Measurements from ENCODE around the gene CLSTN1.

CLSTN1 gene

DNA sequence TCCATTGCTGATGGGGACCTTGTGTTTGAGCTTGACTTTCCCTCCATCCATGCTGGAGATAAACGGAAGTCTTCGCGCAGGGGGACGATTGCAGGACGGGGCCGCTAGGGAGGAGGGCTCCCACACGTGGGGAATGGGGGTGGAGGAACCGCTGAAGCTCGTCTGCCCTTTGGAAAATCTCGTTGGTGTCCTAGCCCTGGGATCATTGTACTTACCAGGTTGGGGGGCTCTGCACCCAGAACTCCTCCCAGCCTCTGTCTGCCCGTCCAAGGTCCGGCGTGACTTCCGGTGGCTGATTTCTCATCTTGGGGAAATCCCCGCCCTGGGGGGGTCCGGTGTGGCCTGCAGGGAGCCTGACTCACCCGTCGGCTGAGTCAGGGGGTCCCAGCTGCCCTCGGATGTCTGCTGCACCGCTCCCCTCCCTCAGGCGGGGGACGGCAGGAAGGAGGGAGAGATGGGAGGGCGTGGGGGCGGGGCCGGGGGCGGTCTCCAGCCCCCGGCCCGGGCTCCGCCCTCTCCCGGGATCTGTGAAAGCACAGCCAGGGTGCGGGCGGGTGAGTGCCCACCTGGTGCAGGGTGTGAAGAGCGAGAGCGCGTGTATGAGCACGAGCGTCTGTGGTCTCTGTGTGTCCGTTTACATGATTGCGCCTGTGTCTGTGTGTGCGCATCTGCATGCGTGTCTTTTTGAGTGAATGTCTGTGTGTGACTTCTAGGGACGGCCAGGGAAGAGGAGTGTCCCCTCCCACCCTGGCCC lies 136.5 kb downstream of the CLSTN1 start:
- H3K9ac ChIP-seq (ENCODE audit: low read depth, low read length), result no peak overlapping the region
- no peaks in the 10 kb centered on the region for H3K9me3 ChIP-seq (ENCODE audit: insufficient read depth, low read length, severe bottlenecking)
- no peak overlapping the region for H2AFZ ChIP-seq (ENCODE audit: low read depth, low read length)
- peaks cover 40% of the 10 kb centered on the region for H3K36me3 ChIP-seq (ENCODE audit: insufficient read depth, low read length)
- H3K79me2 ChIP-seq (ENCODE audit: insufficient read depth, low read length), result peaks cover 94% of the 10 kb centered on the region
- ATAC-seq (ENCODE audit: insufficient read depth, low read depth), result no peak
- H3K27me3 ChIP-seq (ENCODE audit: insufficient read depth, low read length, poor library complexity), result no peaks in the 10 kb centered on the region
- TF ChIP-seq EZH2 (IDR thresholded peaks at IDR 0.05; ENCODE audit: borderline replicate concordance, low read depth, low read length, severe bottlenecking), result no peak
- TF ChIP-seq, protein P1, sequence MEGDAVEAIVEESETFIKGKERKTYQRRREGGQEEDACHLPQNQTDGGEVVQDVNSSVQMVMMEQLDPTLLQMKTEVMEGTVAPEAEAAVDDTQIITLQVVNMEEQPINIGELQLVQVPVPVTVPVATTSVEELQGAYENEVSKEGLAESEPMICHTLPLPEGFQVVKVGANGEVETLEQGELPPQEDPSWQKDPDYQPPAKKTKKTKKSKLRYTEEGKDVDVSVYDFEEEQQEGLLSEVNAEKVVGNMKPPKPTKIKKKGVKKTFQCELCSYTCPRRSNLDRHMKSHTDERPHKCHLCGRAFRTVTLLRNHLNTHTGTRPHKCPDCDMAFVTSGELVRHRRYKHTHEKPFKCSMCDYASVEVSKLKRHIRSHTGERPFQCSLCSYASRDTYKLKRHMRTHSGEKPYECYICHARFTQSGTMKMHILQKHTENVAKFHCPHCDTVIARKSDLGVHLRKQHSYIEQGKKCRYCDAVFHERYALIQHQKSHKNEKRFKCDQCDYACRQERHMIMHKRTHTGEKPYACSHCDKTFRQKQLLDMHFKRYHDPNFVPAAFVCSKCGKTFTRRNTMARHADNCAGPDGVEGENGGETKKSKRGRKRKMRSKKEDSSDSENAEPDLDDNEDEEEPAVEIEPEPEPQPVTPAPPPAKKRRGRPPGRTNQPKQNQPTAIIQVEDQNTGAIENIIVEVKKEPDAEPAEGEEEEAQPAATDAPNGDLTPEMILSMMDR (IDR thresholded peaks at IDR 0.05; ENCODE audit: borderline replicate concordance, extremely low read depth, low read length, poor library complexity, severe bottlenecking), result no peak
- peak; percentile 27 for DNase-seq
- 0 out of 2 replicates have a peak overlapping the region, but pooled peaks have one; percentile 27 for H3K27ac ChIP-seq (ENCODE audit: low read length)
- no peak overlapping the region; a peak in 1 of 4 replicates for H3K4me3 ChIP-seq (ENCODE audit: low read depth in 1 of 2, low read length in 2 of 2)
- H3K4me1 ChIP-seq (ENCODE audit: insufficient read depth, low read length), result peaks cover 30% of the 10 kb centered on the region
- H4K20me1 ChIP-seq (ENCODE audit: insufficient read depth, low read length), result peaks cover 82% of the 10 kb centered on the region
- H3K4me2 ChIP-seq (ENCODE audit: insufficient read depth, low read length), result peak overlapping the region; percentile 81; the same call in 1 of the 2 replicates

DNA sequence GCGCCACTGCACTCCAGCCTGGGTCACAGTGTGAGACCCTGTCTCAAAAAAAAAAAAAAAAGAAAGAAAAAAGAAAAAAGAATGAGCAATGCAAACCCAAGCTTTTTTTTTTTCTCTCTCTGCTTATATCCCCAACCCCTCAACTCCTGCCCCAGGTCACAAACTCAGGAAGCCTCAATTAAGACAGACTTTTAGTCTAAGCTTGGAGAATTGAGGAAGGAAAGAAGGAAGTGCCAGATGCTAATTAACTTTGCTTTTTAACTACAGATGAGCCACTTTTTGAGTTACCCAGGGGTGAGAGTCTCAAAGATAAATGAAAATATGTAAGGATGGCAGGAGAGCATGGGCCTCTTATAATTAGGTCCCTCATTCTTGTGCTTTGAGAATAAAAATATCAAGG lies 139.0 kb downstream of the CLSTN1 start:
- TF ChIP-seq EZH2 (IDR thresholded peaks at IDR 0.05; ENCODE audit: borderline replicate concordance, low read depth, low read length, severe bottlenecking), result no peak
- TF ChIP-seq, protein P1 (IDR thresholded peaks at IDR 0.05; ENCODE audit: borderline replicate concordance, extremely low read depth, low read length, poor library complexity, severe bottlenecking), result no peak
- H3K4me1 ChIP-seq (ENCODE audit: insufficient read depth, low read length), result peaks cover 23% of the 10 kb centered on the region
- H3K4me2 ChIP-seq (ENCODE audit: insufficient read depth, low read length), result no peak overlapping the region
- H3K4me3 ChIP-seq (ENCODE audit: low read depth in 1 of 2, low read length in 2 of 2), result no peak overlapping the region
- peaks cover 77% of the 10 kb centered on the region for H4K20me1 ChIP-seq (ENCODE audit: insufficient read depth, low read length)
- peaks cover 23% of the 10 kb centered on the region; the same call in 1 of the 2 replicates for H3K36me3 ChIP-seq (ENCODE audit: insufficient read depth, low read length)
- no peak overlapping the region for H3K27ac ChIP-seq (ENCODE audit: low read length)
- ATAC-seq (ENCODE audit: insufficient read depth, low read depth), result no peak
- no peak overlapping the region for H2AFZ ChIP-seq (ENCODE audit: low read depth, low read length)
- H3K79me2 ChIP-seq (ENCODE audit: insufficient read depth, low read length), result peaks cover 94% of the 10 kb centered on the region
- no peak for DNase-seq
- H3K9ac ChIP-seq (ENCODE audit: low read depth, low read length), result no peak overlapping the region
- H3K27me3 ChIP-seq (ENCODE audit: insufficient read depth, low read length, poor library complexity), result no peaks in the 10 kb centered on the region
- no peaks in the 10 kb centered on the region for H3K9me3 ChIP-seq (ENCODE audit: insufficient read depth, low read length, severe bottlenecking)

DNA sequence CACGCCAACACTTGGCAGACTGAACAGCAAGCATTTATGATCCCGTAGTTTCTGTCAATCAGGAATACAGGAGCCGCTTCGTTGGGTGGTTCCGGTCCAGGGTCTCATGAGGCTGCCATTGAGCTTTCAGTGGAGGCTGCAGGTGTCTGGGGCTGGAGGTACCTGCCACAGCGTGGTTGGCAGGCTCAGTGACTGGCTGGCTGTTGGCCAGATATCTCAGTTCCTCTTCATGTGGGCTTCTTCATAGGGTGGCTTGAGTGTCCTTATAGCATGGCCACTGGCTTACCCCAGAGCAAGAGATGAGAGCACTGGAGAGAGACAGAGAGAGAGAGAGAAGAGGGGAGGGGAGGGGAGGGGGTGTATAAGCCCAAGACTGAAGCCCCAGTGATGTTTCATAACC lies 142.9 kb downstream of the CLSTN1 start:
- Histone ChIP-seq H3K79me2 (ENCODE audit: insufficient read depth, low read length) (peaks cover 95% of the 10 kb centered on the region), H4K20me1 (ENCODE audit: insufficient read depth, low read length) (peaks cover 76% of the 10 kb centered on the region), H3K4me2 (ENCODE audit: insufficient read depth, low read length) (no peak overlapping the region), H2AFZ (ENCODE audit: low read depth, low read length) (no peak overlapping the region), H3K27me3 (ENCODE audit: insufficient read depth, low read length, poor library complexity) (no peaks in the 10 kb centered on the region), H3K4me3 (ENCODE audit: low read depth in 1 of 2, low read length in 2 of 2) (no peak overlapping the region), H3K4me1 (ENCODE audit: insufficient read depth, low read length) (no peaks in the 10 kb centered on the region), H3K27ac (ENCODE audit: low read length) (no peak overlapping the region), H3K9me3 (ENCODE audit: insufficient read depth, low read length, severe bottlenecking) (no peaks in the 10 kb centered on the region), H3K9ac (ENCODE audit: low read depth, low read length) (no peak overlapping the region), H3K36me3 (ENCODE audit: insufficient read depth, low read length) (peaks cover 37% of the 10 kb centered on the region)
- ATAC-seq (ENCODE audit: insufficient read depth, low read depth), result peak; percentile 11; the same call in 1 of the 3 replicates
- TF ChIP-seq EZH2 (IDR thresholded peaks at IDR 0.05; ENCODE audit: borderline replicate concordance, low read depth, low read length, severe bottlenecking), result no peak
- TF ChIP-seq, protein P1 (IDR thresholded peaks at IDR 0.05; ENCODE audit: borderline replicate concordance, extremely low read depth, low read length, poor library complexity, severe bottlenecking), result no peak
- DNase-seq, result no peak
